Endothelial cell of umbilical vein (primary cell): ENCODE results near the gene TP53TG5. TPM values are rescaled to one million over a fixed set of nuclear protein-coding genes. Genes with fewer than 3 reads are reported as not detected.

Experiments
- BruUV-seq: library from RNA; stranded (reverse); fragments of 400-500 nt; replicated peaks from 2 replicates; lab custom pipeline; 2021; lab: Mats Ljungman, UMichigan
- CTCF ChIA-PET: fragments of 300-600, 350-600 bp; sonication (Branson Sonifier 250); formaldehyde crosslinking; loops from one replicate; lab custom pipeline; 2021; ENCODE audit warnings: antibody characterized with exemption, inconsistent platforms; lab: Charles Lee
- POLR2A ChIA-PET: fragments of 300-600, 350-600 bp; sonication (Branson Sonifier 250); formaldehyde crosslinking; loops from one replicate; lab custom pipeline; 2021; ENCODE audit warnings: antibody characterized with exemption, inconsistent platforms; lab: Charles Lee
- DNase-seq: peaks from one replicate; pipeline ENCODE4 v3.0.0-alpha.2; 2011; ENCODE audit warnings: low read depth, low spot score
- FAIRE-seq: peaks from 2 replicates; lab custom pipeline; 2011; peaks lifted over from hg19 to GRCh38; lab: Jason Lieb, UNC
- H2AFZ ChIP-seq: 2 replicates; pipeline ENCODE4 v1.6.0; 2012; ENCODE audit warnings: low read depth, low read length, control low read depth, inconsistent platforms
- H3K27ac ChIP-seq: 2 replicates; pipeline ENCODE4 v1.5.1; 2011; ENCODE audit warnings: low read depth, mild to moderate bottlenecking, control low read depth, low read length, moderate library complexity; ENCODE audit not compliant: insufficient read depth
- H3K27me3 ChIP-seq, 2 experiments: 2 replicates each; pipeline versions ENCODE4 v1.6.0 to v1.6.1; 2011; ENCODE audit warnings: low read length in 2 of 2, mixed read lengths in 1 of 2; ENCODE audit not compliant: control insufficient read depth in 2 of 2, insufficient read depth in 2 of 2
- H3K36me3 ChIP-seq, 2 experiments: 2 replicates in 1 of 2; 3 replicates in 1 of 2; pipeline ENCODE4 v1.5.1; 2011; ENCODE audit warnings: low read length in 2 of 2, mild to moderate bottlenecking in 1 of 2, moderate library complexity in 1 of 2; ENCODE audit not compliant: control insufficient read depth in 2 of 2, insufficient read depth in 2 of 2; ENCODE audit errors: extremely low read depth in 1 of 2
- H3K4me1 ChIP-seq: 3 replicates; pipeline ENCODE4 v1.5.1; 2011; ENCODE audit warnings: mild to moderate bottlenecking, low read length; ENCODE audit not compliant: control insufficient read depth, insufficient read depth; ENCODE audit errors: extremely low read depth
- H3K4me2 ChIP-seq: 2 replicates; pipeline ENCODE4 v1.6.1; 2011; ENCODE audit warnings: low read length, control low read depth, mixed read lengths; ENCODE audit not compliant: insufficient read depth
- H3K4me3 ChIP-seq, 3 experiments: fragments of 200-600 bp in 1 of 3; sonication (generic), shearing (Covaris generic) in 1 of 3; replicated peaks in 1 of 3; 2 replicates each; pipeline ENCODE4 v1.5.1; 2011 to 2016; ENCODE audit warnings: control low read depth in 3 of 3, low read length in 3 of 3, mild to moderate bottlenecking in 2 of 3, inconsistent platforms in 1 of 3, low read depth in 1 of 3, moderate library complexity in 1 of 3; ENCODE audit not compliant: insufficient read depth in 1 of 3
- H3K79me2 ChIP-seq: 2 replicates; pipeline ENCODE4 v1.6.0; 2012; ENCODE audit warnings: low read length, inconsistent platforms; ENCODE audit not compliant: control insufficient read depth, insufficient read depth
- H3K9ac ChIP-seq: replicated peaks from 2 replicates; pipeline ENCODE3; 2011; ENCODE audit warnings: low read length, control low read depth; ENCODE audit not compliant: insufficient read depth; ENCODE audit errors: extremely low read depth
- H3K9me1 ChIP-seq: replicated peaks from 3 replicates; pipeline ENCODE4 v1.6.0; 2011; ENCODE audit warnings: mild to moderate bottlenecking, low read length; ENCODE audit not compliant: control insufficient read depth, insufficient read depth; ENCODE audit errors: extremely low read depth
- H3K9me3 ChIP-seq: replicated peaks from 2 replicates; pipeline ENCODE4 v1.5.1; 2012; ENCODE audit warnings: low read length, inconsistent platforms; ENCODE audit not compliant: control insufficient read depth, insufficient read depth
- H4K20me1 ChIP-seq: replicated peaks from 2 replicates; pipeline ENCODE3; 2011; ENCODE audit warnings: mild to moderate bottlenecking, low read length; ENCODE audit not compliant: control insufficient read depth, insufficient read depth; ENCODE audit errors: extremely low read depth
- CTCF ChIP-seq, 2 donors: IDR thresholded peaks; 1 replicate in 1 of 2; 2 replicates in 1 of 2; pipeline ENCODE4 v1.5.1; 2011; ENCODE audit warnings: low read length in 2 of 2, mild to moderate bottlenecking in 2 of 2, moderate library complexity in 2 of 2, control low read depth in 1 of 2, inconsistent platforms in 1 of 2, low read depth in 1 of 2; ENCODE audit not compliant: insufficient read depth in 1 of 2; ENCODE audit errors: extremely low read depth in 1 of 2
- EZH2 ChIP-seq: IDR thresholded peaks from 2 replicates; pipeline ENCODE4 v1.6.1; 2012; ENCODE audit warnings: borderline replicate concordance, low read depth, mild to moderate bottlenecking, moderate library complexity, low read length, inconsistent platforms; ENCODE audit not compliant: severe bottlenecking
- FOS ChIP-seq: IDR thresholded peaks from 2 replicates; pipeline ENCODE4 v1.6.1; 2011; ENCODE audit warnings: mild to moderate bottlenecking, low read length, moderate library complexity, borderline replicate concordance; ENCODE audit not compliant: insufficient read depth
- GATA2 ChIP-seq: IDR thresholded peaks from 2 replicates; pipeline ENCODE4 v1.7.0; 2011; ENCODE audit warnings: low read depth, mild to moderate bottlenecking, moderate library complexity, mixed read lengths, low read length; ENCODE audit not compliant: insufficient read length, insufficient read depth
- JUN ChIP-seq: IDR thresholded peaks from 2 replicates; pipeline ENCODE4 v1.6.1; 2011; ENCODE audit warnings: borderline replicate concordance, low read depth; ENCODE audit not compliant: insufficient read length, insufficient read depth
- MAX ChIP-seq: IDR thresholded peaks from 2 replicates; pipeline ENCODE4 v1.6.1; 2011; ENCODE audit not compliant: insufficient read depth, insufficient read length
- MYC ChIP-seq: IDR thresholded peaks from one replicate; pipeline ENCODE4 v1.6.1; 2011; ENCODE audit warnings: mild to moderate bottlenecking, low read depth, low read length
- POLR2A ChIP-seq: IDR thresholded peaks from 2 replicates; pipeline ENCODE4 v1.6.1; 2012; ENCODE audit warnings: low read depth, mild to moderate bottlenecking, control low read depth, low read length
- POLR2AphosphoS5 ChIP-seq: IDR thresholded peaks from 2 replicates; pipeline ENCODE4 v1.6.1; 2012; ENCODE audit warnings: low read depth, mild to moderate bottlenecking, control low read depth, low read length, moderate library complexity; ENCODE audit not compliant: insufficient read depth
- dilution Hi-C: fragments of 300-500 bp; cut with MboI; formaldehyde crosslinking; loops from one replicate; pipeline ENCODE4 v1.15.0; 2019; ENCODE audit warnings: low sequenced_read_pairs; ENCODE audit not compliant: extremely low pct_ligation_motif_present
- intact Hi-C: fragments of 100-400 bp; cut with micrococcal nuclease; formaldehyde crosslinking; loops from one replicate; pipeline ENCODE4 v1.10.0; 2022
- polyA plus RNA-seq, 4 experiments: library from polyadenylated mRNA; depleted of rRNA in 3 of 4; stranded (reverse) in 3 of 4; unstranded in 1 of 4; fragments of >200 nt; gene quantifications; 2 replicates each; pipeline versions ENCODE4 v1.2.1 to v1.2.3, GENCODE V29; 2011 to 2012; ENCODE audit warnings: missing spikeins in 1 of 4
- total RNA-seq: library from RNA; stranded (reverse); gene quantifications from 2 replicates; pipeline ENCODE4 v1.2.3, GENCODE V29; 2021

The TP53TG5 gene
- total and polyA plus RNA-seq, 2 donors (not counting 3 experiments of a cell fraction or from before 2014, with no cell fraction given), result not detected

- FAIRE-seq (no peak), DNase-seq (no peak)
- no TSS peak for BruUV-seq
- dilution Hi-C loops (no loop called here), intact Hi-C loops (loop anchor here (1.0 kb wide), 2 partner anchors 56 to 396 kb away; no protein-coding TSS in a partner anchor)
- Histone ChIP-seq H3K27ac (no peak overlapping the region), H3K36me3 (no peaks in the 10 kb centered on the region), H3K4me3 (no peak overlapping the region), H3K9me1 (no peaks in the 10 kb centered on the region), H3K4me2 (no peak overlapping the region), H3K79me2 (no peaks in the 10 kb centered on the region), H3K27me3 (no peaks in the 10 kb centered on the region), H3K9me3 (no peaks in the 10 kb centered on the region), H4K20me1 (no peaks in the 10 kb centered on the region), H3K9ac (no peak overlapping the region), H2AFZ (no peak overlapping the region), H3K4me1 (peaks cover 7% of the 10 kb centered on the region)
- TF ChIP-seq GATA2, result no peak
- no peak for TF ChIP-seq JUN
- TF ChIP-seq POLR2AphosphoS5, result no peak
- TF ChIP-seq FOS, result no peak
- no peak for TF ChIP-seq MYC
- no peak for TF ChIP-seq POLR2A
- no peak for TF ChIP-seq MAX
- no peak for TF ChIP-seq EZH2
- POLR2A ChIA-PET, result no interaction called here
- CTCF ChIA-PET, result interaction anchor here (1.5 to 9.8 kb wide), 11 partner anchors 9 to 397 kb away, joined by 8 to 416 read pairs (median 41); partner anchors contain the start of gene SYS1
These were observed 3.2 kb downstream of the TP53TG5 start for GRCh38 chr20:45374966-45375365.

GRCh38 chr20:45374101-45374467 is 4.0 kb downstream of the TP53TG5 start:
- peaks cover 7% of the 10 kb centered on the region for H3K4me1 ChIP-seq
- no peak overlapping the region for H3K27ac ChIP-seq
- intact Hi-C loops (loop anchor here (1.0 kb wide), 2 partner anchors 55 to 397 kb away; no protein-coding TSS in a partner anchor), dilution Hi-C loops (no loop called here)
- ChIA-PET CTCF (interaction anchor here (0.6 to 9.8 kb wide), 50 partner anchors 9 to 664 kb away, joined by 3 to 416 read pairs (median 6); partner anchors contain the start of genes DBNDD2, PIGT, SDC4 and SYS1), POLR2A (interaction anchor here (1.2 to 1.5 kb wide), 3 partner anchors 11 to 63 kb away, joined by 5 to 6 read pairs (median 6); partner anchors contain the start of gene SYS1)
- no peaks in the 10 kb centered on the region for H3K9me1 ChIP-seq
- H3K4me3 ChIP-seq, result no peak overlapping the region
- DNase-seq (no peak), FAIRE-seq (no peak)
- no peak overlapping the region for H3K4me2 ChIP-seq
- no peaks in the 10 kb centered on the region for H3K79me2 ChIP-seq
- BruUV-seq, result no TSS peak
- H3K9ac ChIP-seq, result no peak overlapping the region
- H4K20me1 ChIP-seq, result no peaks in the 10 kb centered on the region
- TF ChIP-seq GATA2 (no peak), CTCF (IDR thresholded peaks at IDR 0.05; ENCODE audit: extremely low read depth in 1 of 2, insufficient read depth in 1 of 2, low read depth in 1 of 2, low read length in 2 of 2) (no peak), FOS (no peak), EZH2 (no peak), POLR2A (no peak), MAX (no peak), POLR2AphosphoS5 (no peak), MYC (no peak), JUN (no peak)
- no peaks in the 10 kb centered on the region for H3K27me3 ChIP-seq
- no peaks in the 10 kb centered on the region for H3K36me3 ChIP-seq
- H3K9me3 ChIP-seq, result no peaks in the 10 kb centered on the region
- no peak overlapping the region for H2AFZ ChIP-seq
